OCI-M2 (cell line): ENCODE results near the gene PPCDC.

ENCODE experiments used
- DNase-seq: peaks from one replicate; lab custom pipeline; 2025; ENCODE audit not compliant: unreplicated experiment; lab: John Stamatoyannopoulos, UW

PPCDC gene

DNA sequence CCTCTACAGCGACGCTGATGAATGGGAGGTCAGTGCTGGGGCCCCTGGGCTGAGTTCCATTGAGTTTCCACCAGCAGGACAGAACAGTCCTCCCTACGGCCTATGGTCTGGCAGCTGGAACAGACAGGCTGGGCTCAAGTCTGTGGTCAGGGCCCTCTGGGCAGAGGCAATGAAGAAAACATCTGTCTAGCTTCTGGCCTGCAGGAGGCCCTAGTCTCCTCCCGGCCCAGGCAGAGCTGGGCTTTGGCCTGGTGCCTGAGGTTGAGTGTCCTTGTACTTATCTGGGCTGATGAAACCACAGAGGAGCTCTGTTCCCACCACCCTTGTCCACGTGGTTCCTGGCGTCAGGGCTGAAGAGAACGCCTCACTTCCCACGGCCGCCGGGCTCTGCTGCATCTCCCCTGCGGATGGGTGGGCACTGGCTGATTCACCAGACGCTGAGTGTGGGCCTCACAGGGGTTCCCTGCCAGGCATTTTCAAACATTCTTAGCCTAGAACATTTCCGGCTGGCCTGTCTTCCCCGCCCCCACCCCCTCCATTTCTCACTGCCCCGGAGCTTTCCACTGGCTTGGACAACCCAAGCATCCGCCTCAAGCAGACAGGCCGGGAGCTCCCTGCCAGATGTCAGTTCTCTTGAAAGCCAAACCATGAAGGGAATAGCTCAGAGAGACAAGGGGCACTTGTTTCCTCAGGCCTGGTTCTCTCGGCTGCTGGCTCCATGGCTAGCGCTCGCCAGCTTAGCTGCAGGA lies 20.3 kb downstream of the PPCDC start:
- DNase-seq, result peak; percentile 42

GRCh38 chr15:75044258-75044878 lies 21.0 kb downstream of the PPCDC start:
- no peak for DNase-seq

DNA sequence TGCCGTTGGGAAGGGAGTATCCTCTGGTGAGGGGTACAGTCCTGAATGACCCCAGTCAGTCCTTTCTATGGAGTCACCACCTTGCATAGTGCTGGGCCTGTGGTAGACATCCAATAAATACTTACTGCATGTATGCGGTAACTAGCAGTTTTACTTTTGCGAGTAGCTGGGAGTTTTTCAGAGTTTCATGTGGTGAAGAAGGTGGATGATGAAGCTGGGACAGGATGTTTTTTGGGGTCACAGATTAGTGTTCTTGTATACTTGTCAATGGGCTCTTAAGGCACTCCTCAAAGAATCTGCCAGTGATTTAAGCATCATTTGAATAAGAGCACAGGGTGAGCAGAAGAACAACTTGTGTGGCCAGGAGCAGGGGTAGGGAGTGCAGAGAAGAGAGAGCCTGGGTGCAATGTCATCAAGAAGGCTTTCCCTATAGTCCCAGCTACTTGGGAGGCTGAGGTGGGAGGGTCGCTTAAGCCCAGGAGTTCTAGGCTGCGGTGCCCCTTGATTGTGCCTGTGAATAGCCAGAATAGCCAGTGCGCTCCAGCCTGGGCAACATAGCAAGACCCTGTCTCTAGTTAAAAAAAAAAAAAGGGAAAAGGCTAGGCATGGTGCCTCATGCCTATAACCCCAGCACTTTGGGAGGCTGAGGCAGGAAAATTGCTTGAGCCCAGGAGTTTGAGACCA lies 22.1 kb downstream of the PPCDC start:
- DNase-seq, result no peak

- DNase-seq, result no peak
Observed at GRCh38 chr15:75048394-75048793, 25.0 kb downstream of the PPCDC start.

- no peak for DNase-seq
Observed at GRCh38 chr15:75049392-75049791, 26.0 kb downstream of the PPCDC start.

DNA sequence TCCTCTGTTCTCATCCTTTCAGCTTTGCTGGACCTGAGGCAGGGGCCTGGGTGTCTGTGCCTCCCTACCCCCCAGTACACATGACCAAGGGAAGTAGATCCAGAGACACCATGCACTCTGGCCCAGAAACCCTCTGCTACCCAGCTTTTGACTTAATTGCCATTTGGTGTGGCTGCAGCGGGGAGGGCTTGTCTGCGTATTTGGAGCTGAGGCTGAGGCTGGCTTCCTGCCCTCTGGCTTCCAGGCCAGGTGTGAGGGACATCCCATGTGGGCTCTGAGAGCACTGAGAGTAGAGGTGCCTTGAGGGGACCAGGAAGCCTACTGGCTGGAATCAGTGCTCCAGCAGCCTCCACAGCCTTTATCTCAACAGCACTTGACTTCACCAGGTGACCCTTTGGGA lies 26.9 kb downstream of the PPCDC start:
- DNase-seq, result no peak

GRCh38 chr15:75051191-75051608 lies 27.8 kb downstream of the PPCDC start:
- no peak for DNase-seq

DNA sequence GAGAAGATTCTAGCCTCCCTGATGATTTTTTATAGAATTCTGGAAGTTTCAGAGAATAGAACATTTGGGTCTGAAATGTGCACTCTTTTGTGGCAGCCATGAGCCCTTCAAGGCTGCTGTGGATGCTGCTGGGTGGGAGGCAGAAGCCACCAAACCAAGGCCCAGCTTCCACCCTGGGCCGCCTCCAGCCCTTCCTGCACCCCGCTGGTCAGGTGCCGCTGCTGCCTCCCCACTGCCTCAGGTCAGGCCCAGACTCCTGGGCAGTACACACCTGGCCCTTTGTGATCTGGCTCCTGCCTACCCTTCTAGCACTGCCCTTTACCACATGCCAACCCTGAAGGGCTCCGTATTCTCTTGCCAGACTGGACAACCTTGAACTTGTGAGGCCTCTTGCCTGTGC lies 28.3 kb downstream of the PPCDC start:
- DNase-seq, result no peak

DNA sequence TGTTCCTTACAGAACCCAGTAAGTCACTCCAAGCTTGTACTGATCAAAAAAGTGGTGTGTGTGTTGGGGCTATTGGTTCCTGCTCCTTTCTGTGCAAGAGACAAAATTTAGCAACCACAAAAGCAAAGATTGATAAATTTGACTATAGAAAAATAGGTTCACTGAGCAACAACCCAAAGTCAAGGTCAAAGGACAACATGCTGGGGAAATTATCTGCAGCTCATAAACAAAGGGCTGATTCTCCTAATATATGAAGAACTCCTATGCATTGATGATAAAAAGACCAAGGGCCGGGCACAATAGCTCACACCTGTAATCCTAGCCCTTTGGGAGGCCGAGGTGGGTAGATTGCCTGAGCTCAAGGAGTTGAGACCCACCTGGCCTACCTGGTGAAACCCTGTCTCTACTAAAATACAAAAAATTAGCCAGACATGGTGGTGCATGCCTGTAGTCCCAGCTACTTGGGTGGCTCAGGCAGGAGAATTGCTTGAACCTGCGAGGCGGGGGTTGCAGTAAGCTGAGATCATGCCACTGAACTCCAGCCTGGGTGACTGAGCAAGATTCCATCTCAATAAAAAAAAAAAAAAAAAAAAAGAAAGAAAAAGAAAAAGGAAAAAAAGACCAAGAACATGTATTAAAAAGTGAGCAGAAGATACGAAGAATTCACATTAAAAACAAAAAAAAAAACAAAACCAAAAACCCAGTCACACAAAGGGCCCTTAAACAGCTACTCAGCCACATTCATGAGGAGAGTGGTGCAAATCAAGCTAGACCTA lies 29.8 kb downstream of the PPCDC start:
- DNase-seq, result no peak

GRCh38 chr15:75053748-75054125 lies 30.3 kb downstream of the PPCDC start:
- no peak for DNase-seq

- no peak for DNase-seq
Observed at GRCh38 chr15:75054172-75054897, 30.9 kb downstream of the PPCDC start.

DNA sequence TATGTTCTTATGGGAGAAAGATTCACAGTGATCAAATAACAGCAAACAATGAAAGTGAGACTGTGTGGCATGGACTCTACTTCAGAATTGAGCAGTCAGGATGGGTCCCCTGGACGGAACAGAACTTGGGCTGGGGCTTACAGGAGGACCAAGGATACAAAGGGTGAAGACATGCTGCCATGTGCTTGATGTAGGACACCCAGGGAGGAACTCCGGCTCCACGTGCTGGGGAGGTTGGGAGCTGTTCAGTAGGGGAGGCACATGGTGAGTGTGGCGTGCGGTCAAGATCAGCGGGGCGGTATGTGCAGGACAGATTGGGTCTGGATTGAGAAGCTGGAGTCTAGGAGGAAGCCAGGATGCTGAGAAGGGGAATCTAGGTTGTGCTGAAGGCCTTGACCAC lies 32.6 kb downstream of the PPCDC start:
- no peak for DNase-seq

DNA sequence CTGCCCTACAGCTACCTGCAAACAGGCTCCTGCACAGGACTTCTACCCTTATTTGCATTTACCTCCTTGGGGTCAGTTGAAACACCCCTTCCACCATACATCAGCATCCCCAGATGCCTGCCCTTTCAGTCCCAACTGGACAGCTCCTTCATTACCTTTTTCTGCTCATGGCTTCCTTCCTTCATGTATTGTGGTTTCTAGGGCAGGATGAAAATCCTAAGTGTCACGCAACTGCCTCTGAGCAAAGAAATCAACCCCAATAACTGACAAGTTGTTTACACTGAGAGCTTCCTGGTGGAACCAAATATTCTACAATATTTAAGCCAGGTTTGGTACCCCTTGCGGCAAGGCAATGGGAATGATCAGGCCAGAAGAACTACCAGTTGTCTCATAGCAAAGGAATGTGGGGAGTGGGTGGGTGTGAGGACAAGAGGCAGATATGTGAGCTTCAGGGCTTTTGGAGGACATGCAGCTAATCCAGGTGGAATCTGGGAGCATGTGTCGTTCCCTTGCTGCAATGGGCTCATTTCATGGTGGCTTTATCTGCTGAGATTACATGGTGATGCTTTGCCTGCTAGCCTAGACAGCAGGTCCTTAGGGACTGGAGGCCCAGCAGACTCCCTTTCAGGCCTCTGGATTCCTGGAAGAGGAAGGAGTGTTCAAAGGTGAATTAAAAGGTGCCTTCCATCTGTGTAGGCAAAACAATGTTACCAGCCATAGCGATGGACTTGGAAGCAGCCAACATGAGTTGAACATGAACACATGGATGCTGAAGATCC lies 34.9 kb downstream of the PPCDC start:
- no peak for DNase-seq

GRCh38 chr15:75059607-75060006 lies 36.2 kb downstream of the PPCDC start:
- no peak for DNase-seq

DNA sequence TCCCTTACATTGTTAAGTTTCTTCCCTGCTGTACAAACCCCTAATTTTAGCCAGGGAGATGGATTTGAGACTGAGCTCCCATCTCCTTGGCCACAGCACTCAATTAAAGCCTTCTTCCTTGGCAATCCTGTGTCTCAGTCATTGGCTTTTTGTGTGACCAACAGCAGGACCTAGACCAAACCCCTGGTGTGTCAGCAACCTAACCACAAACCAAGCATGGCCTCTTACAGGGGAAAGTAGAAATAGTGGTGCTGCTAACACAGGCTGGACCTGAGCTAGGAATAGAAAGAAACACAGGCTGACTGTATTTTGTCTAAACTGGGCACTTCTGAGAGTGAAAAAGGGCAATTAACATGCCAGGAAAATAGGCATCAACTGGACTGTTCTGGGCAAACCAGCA lies 37.9 kb downstream of the PPCDC start:
- peak; percentile 13 for DNase-seq

GRCh38 chr15:75062706-75063105 lies 39.3 kb downstream of the PPCDC start:
- DNase-seq, result no peak

- no peak for DNase-seq
Observed at GRCh38 chr15:75063338-75063737, 39.9 kb downstream of the PPCDC start.

DNA sequence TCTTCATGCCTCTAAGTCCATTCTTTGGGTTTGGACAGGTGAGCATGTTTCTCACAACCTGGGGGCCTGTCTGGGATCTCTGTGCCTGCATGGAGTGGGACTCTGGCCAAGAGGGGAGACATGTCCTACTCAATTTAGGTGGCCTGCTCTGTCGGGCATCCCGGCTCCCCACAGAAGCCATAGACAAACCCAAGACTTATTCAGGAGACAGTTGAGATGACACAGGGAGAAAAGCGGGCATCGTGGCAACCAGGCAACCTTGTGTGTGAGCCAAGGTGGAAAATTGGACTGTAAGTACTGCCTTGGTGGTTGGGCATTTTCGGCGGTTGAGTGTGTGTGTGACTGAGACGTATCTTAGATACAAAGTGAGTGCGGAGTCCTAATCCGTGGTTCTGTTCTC lies 40.5 kb downstream of the PPCDC start:
- DNase-seq, result no peak

GRCh38 chr15:75064846-75065245 lies 41.5 kb downstream of the PPCDC start:
- DNase-seq, result no peak

- DNase-seq, result no peak
Observed at GRCh38 chr15:75065467-75065850, 42.1 kb downstream of the PPCDC start.
